Measurements from ENCODE around the gene LST1.
A peak's percentile ranks its signal among the peaks of the same experiment; 100 is the strongest.
"Not testable (repeated sequence)": the region's sequence is repeated elsewhere in the genome, so short reads cannot be mapped to it uniquely, and the experiment has no call there.

LST1 gene

DNA sequence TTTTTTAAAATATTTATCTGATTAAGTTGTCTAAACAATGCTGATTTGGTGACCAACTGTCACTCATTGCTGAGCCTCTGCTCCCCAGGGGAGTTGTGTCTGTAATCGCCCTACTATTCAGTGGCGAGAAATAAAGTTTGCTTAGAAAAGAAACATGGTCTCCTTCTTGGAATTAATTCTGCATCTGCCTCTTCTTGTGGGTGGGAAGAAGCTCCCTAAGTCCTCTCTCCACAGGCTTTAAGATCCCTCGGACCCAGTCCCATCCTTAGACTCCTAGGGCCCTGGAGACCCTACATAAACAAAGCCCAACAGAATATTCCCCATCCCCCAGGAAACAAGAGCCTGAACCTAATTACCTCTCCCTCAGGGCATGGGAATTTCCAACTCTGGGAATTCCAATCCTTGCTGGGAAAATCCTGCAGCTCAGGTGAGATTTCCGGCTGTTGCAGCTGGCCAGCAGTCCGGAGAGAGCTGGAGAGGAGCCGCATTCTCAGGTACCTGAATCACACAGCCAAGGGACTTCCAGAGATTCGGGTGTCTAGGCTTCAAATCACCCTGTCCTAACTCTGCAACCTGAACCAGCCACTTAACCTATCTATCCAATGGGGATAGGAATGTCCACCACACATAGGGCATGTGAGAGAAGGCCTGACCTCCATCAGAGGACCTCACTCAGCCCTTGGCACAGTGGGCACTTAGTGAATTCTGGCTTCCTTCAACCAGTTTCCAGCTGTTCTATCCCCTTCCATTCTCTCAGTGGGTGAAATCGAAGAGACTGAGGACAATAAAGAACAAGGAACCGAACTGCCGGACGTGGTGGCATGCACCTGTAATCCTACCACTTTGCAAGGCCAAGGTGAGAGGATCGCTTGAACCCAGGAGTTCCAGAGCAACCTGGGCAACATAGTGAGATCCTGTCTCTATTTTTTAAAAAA is 7.6 kb upstream of the LST1 start:
- DNase-seq, result no peak
- intact Hi-C loops (cut with DNase I), result no loop called here

DNA sequence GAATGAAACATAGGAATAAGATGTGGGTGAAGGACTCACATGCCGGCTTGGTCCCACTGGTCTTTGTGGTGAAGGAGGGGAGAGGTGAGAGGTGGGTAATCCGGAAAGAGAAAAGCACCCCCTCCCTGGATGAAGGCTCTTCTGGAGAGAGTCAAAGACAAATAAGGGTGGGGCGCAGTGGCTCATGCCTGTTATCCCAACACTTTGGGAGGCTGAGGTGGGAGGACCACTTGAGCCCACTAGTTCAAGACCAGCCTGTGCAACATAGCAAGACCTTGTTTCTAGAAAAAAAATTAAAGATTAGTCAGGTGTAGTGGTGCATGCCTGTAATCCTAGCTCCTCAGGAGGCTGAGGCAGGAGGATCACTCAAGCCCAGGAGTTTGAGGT is 7.0 kb upstream of the LST1 start:
- intact Hi-C loops (cut with DNase I), result no loop called here
- DNase-seq, result peak in 1 of 10 donors; percentile 26

DNA sequence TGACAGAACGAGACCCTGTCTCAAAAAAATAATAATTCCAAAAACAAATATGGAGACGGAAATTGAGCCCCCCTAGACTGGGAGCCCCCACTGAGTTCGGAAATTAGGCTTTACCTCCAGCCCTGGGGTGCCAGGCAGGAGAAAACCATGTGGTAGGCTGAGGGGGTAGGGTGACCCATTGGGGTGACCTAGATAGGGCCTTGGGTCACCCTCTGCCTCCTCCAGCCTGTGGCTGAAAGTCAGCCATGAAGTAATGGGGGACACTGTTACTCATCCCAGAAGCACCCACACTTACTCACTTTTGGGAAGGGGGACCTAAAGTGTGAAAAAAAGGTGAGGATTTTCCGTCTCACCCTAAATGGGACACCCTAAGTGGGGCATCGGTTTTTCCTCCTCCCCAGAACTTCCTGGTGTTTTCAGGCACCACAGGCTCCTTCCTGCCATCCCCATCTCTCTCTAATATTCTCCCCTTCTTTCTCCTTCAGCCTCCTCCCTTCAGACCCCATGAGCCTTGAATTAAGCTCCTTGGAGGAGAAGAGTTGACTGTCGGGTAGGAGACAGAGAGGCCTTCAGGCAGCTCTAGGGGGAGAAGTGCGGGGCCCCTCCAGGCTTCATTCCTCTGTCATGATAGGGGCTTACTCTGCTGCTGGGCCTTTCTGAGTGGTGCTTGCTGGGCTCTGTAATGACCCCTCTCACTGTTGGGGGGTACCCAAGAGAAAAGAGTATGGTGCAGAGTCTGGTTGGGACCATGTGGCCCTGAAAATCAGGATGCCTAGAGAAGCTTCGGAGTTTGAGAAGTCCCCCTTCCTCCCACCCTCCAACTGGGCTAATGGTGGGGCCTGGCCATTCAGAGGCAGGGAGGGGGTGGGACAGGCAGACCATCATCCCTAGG is 6.3 kb upstream of the LST1 start:
- DNase-seq, result peak in 1 of 10 donors; percentile 26
- intact Hi-C loops (cut with DNase I), result loop anchor here (2.0 kb wide), 1 partner anchor 19 kb away; no protein-coding TSS in a partner anchor

DNA sequence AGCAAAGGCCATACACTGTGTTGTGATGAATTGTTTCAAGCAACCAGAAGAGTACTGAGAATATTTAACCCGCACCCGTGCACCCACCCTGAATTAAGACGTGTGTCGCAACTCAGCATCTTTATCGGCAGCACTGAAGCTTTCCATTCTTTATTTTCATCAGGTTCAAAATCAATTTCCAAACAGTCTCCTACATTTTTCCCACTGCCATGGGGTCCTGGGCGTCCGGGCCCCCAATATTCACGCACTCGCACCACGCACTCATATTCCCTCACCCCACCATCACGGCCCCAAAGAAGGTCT is 5.7 kb upstream of the LST1 start:
- intact Hi-C loops (cut with DNase I), result loop anchor here (2.0 kb wide), 1 partner anchor 18 kb away; no protein-coding TSS in a partner anchor
- no peak for DNase-seq

DNA sequence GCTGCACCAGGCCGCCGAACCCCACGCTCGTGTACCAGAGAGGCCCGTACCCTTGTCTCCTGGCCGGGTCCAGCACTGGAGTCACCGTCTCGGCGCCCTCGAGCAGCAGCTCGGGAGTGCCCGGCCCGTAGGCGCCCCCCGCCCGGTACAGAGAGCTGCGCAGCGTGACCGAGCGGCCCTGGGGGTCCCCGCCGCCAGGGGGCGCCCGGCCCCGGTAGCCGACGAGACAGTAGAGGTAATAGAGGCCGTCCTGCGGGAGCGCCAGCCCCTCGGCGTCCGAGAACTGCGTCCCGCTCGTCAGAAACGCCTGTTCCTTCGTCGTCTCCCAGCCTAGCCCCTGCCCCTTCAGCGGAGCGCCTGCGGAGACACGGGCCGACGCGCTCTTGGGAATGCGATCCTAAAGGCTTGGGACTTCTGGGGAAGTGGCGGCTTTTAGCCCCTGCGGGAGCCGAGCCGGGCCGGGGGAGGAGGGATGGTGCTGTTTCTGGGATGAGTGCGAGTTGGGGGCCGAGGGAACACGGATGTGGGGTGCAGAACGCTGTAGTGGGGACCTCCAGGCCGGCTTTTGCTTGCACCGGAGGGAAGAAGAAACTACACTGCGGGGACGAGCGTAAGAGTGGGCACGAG is 5.2 kb upstream of the LST1 start:
- peak; percentile 74 to 98 (median 88) for DNase-seq
- intact Hi-C loops (cut with DNase I), result loop anchor here (2.0 kb wide), 1 partner anchor 18 kb away; no protein-coding TSS in a partner anchor

DNA sequence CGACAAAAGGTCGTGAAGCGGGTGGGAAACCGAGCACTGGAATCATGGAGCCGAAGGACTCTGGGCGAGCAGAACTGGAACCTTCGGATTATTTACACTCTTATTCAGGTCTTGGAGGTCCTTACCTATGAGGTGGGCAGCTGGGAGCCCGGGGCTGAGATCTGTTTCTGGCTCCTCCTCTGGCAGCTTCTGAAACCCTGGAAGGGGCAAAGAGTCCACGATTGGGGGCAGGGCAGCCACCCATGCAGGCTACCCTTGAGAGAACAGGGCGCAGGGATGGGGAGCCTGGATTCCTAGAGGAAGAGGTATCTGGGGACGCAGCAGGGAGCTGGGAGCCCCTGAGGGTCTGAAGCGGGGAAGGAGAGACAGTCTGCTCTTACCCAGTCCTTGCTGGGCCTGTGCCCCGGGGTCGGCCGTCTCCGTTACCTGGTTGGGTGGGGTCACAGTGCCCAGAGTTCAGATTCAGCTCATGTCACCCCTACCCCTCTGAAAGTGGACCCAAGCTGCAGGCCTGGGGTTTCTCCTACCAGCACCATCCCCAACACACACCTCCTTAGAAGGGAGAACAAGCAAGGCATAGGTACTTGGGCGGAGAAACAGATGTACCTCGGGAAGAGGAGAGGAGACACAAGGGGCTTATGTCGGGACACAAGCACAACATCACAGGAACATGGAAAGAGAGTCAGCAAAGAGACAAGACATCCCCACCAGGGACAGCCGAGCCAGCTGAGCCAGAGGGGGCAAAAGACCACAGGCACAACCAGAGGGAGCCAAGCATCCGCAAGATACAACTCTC is 4.4 kb upstream of the LST1 start:
- peak in 5 of 10 donors; percentile 17 to 82 (median 79) for DNase-seq
- intact Hi-C loops (cut with DNase I), result loop anchor here (2.0 kb wide), 1 partner anchor 17 kb away; no protein-coding TSS in a partner anchor

DNA sequence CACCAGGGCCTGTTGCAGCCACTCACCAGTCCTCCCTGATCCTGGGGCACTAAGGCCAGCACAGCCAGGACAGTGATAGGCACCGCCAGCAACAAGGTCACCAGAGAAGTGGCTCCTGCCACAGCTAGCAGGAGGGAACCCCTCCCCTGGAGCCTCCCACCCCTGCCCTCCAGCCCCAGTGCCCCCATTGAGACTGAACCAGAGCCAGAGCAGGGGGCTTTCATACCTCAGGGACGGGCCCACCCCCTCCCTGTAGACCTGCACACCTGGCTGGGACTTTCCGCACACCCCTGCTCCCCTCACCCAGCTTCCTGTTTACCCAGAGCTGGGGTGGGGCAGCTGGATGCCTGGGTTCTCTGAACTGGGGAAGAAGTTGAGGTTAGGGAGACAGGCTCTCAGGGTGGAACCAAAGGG is 3.8 kb upstream of the LST1 start, which contains the start of gene LTB:
LTB (minus strand) TSS at position 195 of the 414 bp plus-strand sequence; CDS start at position 188, 7 bp downstream.
- intact Hi-C loops (cut with DNase I), result no loop called here
- DNase-seq, result peak in 1 of 10 donors; percentile 55

DNA sequence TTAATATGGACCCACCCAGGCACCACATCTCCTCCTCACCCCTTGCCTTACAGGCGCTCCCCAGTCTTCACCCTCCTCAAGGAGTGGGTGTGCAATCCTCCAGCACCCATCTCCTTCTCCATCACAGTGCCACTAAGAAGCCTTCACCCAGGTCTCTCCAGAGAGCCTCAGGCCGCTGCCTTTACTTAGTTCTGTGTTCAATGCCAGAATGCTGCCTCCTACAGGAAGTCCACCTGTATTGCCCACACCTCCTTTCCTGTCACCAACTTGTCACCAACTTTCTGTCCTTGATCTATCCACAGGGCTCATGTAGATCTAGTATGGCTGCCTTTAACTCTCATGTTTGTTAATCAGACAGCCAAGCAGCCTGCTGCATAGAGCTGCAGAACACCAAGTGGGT is 586 bp upstream of the LST1 start:
- DNase-seq, result peak in 1 of 10 donors; percentile 21
- intact Hi-C loops (cut with DNase I), result no loop called here

DNA sequence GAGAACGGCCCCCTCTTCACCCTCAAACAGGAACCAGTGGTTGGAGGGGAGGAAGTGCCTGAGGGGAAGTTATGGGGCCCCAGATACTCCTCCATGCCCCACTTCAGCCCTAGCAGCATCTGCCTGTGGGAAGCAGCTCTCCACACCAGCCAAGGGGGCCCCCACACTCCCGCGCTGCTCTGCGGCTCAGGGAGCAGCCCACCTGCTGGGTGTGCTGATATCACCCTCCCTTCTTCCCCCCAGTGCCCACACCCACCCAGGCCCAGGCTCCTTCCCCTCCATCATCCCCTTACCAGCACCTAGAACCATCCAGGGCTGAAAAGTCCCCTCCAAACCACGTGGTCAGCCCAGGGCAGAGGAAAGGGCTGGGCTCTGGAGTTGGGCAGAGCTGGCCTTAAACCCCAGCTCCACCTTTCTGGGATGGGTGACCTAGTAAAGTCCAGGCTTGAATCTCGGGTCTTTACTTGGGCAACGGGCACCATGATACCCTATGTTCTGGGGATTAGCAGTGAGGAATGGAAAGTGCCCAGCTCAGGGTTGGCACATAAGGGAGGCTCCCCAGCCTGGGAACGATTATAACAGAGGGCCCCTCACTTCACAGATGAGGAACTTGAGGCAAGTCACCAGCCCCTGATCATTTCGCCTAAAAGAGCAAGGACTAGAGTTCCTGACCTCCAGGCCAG is 663 bp downstream of the LST1 start:
- DNase-seq, result peak in 1 of 10 donors; percentile 85
- intact Hi-C loops (cut with DNase I), result no loop called here

DNA sequence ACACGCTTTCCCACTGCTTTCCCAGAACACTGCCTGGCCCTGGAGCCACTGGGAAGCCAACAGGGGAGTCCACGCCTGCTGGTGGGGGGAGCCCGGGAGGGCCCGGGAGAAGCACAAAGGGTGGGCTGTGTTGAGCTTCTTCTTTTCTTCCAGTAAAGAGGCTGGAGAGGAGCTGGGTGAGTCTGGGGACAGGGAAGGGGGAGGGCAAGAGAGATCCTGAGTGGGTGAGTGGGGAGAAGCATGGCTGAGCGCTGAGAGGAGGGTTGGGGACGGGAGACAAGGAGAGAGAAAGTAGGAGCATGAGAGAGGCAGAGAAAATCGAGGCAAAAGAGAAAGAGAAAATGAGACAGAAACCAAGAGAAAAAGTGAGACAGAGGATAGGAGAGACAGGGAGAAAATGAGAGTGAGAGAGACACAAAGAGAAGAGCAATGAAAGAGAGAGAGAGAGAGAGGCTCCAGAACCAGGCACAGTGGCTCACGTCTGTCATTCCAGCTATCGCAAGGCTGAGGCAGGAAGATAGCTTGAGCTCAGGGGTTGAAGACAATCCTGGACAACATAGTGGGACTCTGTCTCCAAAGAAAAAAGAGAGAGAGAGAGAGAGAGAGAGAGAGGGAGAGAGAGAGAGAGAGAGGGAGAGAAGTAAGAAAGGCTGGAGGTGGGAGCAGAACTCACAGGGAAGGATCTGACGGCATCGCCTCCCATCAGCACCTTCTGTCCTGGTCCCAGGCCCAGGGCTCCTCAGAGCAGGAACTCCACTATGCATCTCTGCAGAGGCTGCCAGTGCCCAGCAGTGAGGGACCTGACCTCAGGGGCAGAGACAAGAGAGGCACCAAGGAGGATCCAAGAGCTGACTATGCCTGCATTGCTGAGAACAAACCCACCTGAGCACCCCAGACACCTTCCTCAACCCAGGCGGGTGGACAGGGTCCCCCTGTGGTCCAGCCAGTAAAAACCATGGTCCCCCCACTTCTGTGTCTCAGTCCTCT is 2.0 kb downstream of the LST1 start:
- intact Hi-C loops (cut with DNase I), result no loop called here
- peak in 1 of 10 donors; percentile 74 for DNase-seq

DNA sequence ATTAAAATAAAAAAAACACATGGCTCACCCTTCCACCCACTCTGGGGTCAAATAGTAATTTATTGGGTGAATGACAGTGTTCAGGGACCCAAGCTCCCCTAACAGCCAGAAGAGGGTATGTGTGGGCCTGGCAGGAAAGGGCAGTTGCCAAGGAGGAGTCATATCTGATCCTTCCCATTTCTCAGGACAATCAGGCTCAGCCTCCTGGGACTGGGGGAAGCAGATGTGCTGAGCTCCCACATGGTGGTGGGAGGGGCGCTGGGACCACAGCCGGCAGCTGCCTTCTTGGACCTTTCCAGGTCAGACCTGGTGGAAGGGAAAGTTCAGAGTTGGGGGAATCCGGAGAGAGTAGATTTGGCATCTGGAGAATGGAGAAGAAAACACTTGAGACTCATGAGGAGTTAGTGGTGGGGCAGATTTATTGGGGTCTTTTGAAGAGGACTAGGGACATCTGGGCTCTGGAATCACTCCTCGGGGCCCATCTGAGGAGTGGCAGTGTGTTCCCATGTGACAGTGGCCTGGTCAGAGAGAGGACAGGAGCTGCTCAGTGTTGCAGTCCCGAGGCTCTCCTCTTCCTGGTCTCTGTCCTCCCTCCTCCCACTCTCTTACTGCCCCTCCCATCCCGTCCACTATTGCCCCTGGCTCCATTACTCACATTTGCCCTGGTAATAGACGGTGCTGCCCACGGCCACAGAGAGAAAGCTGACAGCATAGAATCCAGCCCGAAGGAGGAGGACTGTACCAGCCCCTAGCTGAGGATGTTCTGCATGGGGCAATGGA is 3.0 kb downstream of the LST1 start:
- intact Hi-C loops (cut with DNase I), result no loop called here
- DNase-seq, result peak in 1 of 10 donors; percentile 60

DNA sequence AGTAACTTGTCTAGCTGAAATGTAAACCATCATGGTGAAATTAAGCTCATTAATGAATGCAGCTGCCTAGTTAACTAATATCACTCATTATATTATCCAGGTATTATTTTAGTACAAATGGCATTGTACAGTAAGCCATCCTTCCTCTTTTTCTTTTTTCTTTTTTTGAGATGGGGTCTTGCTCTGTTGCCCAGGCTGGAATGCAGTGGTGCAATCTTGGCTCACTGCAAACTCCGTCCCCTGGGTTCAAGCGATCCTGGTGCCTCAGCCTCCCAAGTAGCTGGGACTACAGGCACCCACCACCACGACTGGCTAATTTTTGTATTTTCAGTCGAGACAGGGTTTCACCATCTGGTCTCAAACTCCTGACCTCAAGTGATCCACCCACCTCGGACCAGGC is 4.6 kb downstream of the LST1 start:
- DNase-seq; intact Hi-C loops (cut with DNase I): not testable (repeated sequence)

DNA sequence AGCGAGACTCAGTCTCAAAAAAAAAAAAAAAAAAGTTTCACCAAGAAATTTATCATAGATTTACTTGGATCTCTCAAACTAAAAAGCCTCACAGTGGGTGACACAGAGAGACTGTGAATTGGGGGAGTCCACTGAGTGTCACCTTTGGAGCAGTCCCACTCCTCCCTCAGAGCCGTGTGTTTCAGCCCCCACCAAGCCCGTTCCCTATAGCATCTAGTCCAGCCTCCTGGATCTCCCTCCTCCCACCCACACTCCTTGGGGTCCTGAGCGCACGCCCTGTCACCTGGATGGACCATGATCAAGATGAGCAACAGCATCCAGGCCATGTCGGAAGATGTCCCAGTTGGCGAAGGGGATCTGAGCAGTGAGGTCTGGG is 6.3 kb downstream of the LST1 start:
- intact Hi-C loops (cut with DNase I), result no loop called here
- DNase-seq, result no peak

DNA sequence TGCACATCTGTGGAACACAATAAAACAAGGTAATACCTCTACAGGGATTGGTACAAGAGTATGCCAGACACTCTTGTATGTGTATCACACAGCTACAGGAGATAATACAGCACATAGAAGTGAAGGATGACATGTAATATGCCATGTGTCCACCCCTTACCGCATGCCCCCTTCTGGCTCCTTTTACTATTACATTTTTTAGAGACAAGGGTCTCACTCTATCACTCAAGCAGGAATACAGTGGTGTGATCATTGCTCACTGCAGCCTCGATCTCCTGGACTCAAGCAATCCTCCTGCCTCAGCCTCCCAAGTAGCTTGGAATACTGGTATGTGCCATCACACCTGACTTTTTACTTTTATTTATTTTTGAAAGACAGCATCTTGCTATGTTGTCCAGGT is 10.9 kb downstream of the LST1 start:
- no peak for DNase-seq
- intact Hi-C loops (cut with DNase I), result no loop called here

DNA sequence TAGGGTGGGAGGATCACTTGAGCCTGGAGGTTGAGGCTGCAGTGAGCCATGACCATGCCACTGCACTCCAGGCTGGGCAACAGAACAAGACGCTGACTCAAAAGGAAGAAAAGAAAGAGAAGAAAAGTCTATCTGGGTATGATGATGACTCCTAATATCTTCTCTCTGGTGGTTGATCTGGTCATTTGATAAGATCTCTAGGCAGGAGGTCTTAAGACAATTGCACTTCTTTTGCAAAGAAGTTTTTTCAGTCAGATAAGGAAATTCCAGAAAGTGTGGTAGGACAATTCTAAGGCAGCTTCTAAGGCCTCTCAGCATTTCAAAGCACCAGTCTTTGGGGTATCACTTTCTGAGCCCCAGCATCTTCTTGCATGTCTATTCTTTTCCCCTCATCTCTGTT is 21.2 kb downstream of the LST1 start:
- intact Hi-C loops (cut with DNase I), result no loop called here
- DNase-seq, result no peak

DNA sequence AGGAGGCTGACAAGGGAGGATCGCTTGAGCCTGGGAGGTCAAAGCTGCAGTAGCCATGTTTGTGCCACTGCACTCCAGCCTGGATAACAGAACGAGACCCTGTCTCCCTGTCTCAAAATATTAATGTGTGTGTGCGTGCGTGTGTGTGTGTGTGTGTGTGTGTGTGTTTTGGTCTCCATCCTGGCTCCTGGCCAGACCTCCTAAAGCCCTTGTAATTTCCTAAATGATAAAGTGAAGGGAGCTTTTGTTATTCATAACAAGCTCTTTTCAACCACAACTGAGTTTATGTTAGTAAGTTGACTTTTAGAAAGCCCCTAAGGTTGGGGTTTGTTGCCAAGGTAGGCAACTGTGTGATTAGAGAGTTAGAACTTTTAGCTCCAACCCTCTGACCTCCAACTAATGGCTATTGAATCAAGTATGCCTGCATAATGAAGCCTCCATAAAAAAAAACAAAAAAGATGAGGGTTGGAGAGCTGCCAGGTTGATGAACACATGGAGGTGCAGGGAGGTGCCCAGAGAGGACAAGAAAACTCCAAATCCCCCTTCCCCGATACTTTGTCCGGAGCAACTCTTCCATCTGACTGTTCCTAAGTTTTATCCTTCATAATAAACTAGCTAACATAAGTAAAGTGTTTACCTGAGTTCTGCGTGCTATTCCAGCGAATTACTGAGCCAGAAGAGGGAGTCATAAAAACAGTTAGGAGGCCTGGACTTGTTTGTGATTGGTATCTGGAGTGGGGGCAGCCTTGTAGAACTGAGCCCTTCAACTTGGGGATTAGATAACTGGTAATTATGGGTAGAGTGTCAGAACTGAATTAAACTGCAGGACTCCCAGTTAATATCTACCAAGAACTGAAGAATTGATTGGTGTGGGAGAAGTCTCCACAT is 23.7 kb downstream of the LST1 start:
- intact Hi-C loops (cut with DNase I), result no loop called here
- no peak for DNase-seq

All from posterior cingulate gyrus (tissue), 11 donors.